ENCODE data around the gene BEST2.

The BEST2 gene

GRCh38 chr19:12792051-12792852 lies 40.7 kb downstream of the BEST2 start:
- Histone ChIP-seq H3K14ac (ENCODE audit: low read length in 2 of 2) (peak overlapping the region in 1 of 2 experiments; percentile 100), H3K27me3 (ENCODE audit: control insufficient read depth in 1 of 2, insufficient read depth in 1 of 2, low read length in 2 of 2) (no peaks in the 10 kb centered on the region), H3K18ac (ENCODE audit: low read depth in 1 of 2, low read length in 2 of 2) (peak overlapping the region; percentile 97 to 99), H2AK5ac (ENCODE audit: low read length, severe bottlenecking) (peak overlapping the region; percentile 26), H4K8ac (ENCODE audit: low read length) (peak overlapping the region; percentile 33), H3K27ac (ENCODE audit: low read length, poor library complexity, severe bottlenecking) (peak overlapping the region; percentile 85), H3K4me2 (ENCODE audit: low read length, poor library complexity, severe bottlenecking) (peak overlapping the region; percentile 95), H3K23ac (ENCODE audit: low read length in 2 of 2) (peak overlapping the region; percentile 82 to 98), H4K91ac (ENCODE audit: low read length) (peak overlapping the region; percentile 67), H3K4me1 (ENCODE audit: control insufficient read depth, insufficient read depth, low read depth, low read length) (peaks cover 38% of the 10 kb centered on the region), H3K4ac (ENCODE audit: low read depth in 1 of 2, low read length in 2 of 2) (peak overlapping the region; percentile 84 to 89), H3K79me1 (replicated peaks; ENCODE audit: low read length, poor library complexity, severe bottlenecking) (no peaks in the 10 kb centered on the region), H2BK120ac (ENCODE audit: low read depth, low read length) (no peak overlapping the region), H2BK12ac (ENCODE audit: low read length in 2 of 2) (peak overlapping the region in 1 of 2 experiments; percentile 90), H2AFZ (ENCODE audit: low read depth, low read length) (no peak overlapping the region), H3K9ac (ENCODE audit: low read length) (peak overlapping the region; percentile 99), H2BK15ac (ENCODE audit: low read depth, poor library complexity, severe bottlenecking) (peak overlapping the region; percentile 87), H3K36me3 (ENCODE audit: control insufficient read depth in 1 of 2, insufficient read depth in 2 of 2, low read depth in 1 of 2, low read length in 2 of 2) (peaks cover 0 to 8% of the 10 kb centered on the region in 2 experiments), H3K9me3 (ENCODE audit: control insufficient read depth, low read length) (no peaks in the 10 kb centered on the region), H3K4me3 (ENCODE audit: insufficient read depth in 1 of 2, low read depth in 1 of 2, low read length in 2 of 2) (peak overlapping the region; percentile 86 to 99), H2BK5ac (ENCODE audit: low read depth, low read length, poor library complexity, severe bottlenecking) (peak overlapping the region; percentile 93)
- DNase-seq: peak; percentile 55
- WGBS: under 1% methylated on average over 53 of the region's 84 CpGs

GRCh38 chr19:12792853-12793289 lies 41.3 kb downstream of the BEST2 start:
- no peak for DNase-seq
- Histone ChIP-seq H3K4ac (ENCODE audit: low read depth in 1 of 2, low read length in 2 of 2) (peak overlapping the region in 1 of 2 experiments; percentile 75), H3K9ac (ENCODE audit: low read length) (peak overlapping the region; percentile 99), H3K9me3 (ENCODE audit: control insufficient read depth, low read length) (no peaks in the 10 kb centered on the region), H3K36me3 (ENCODE audit: control insufficient read depth in 1 of 2, insufficient read depth in 2 of 2, low read depth in 1 of 2, low read length in 2 of 2) (peaks cover 0 to 10% of the 10 kb centered on the region in 2 experiments), H2BK5ac (ENCODE audit: low read depth, low read length, poor library complexity, severe bottlenecking) (peak overlapping the region; percentile 93), H3K4me3 (ENCODE audit: insufficient read depth in 1 of 2, low read depth in 1 of 2, low read length in 2 of 2) (peak overlapping the region; percentile 86 to 99), H3K14ac (ENCODE audit: low read length in 2 of 2) (peak overlapping the region; percentile 9 to 100), H2AFZ (ENCODE audit: low read depth, low read length) (no peak overlapping the region), H2BK120ac (ENCODE audit: low read depth, low read length) (peak overlapping the region; percentile 8), H3K23ac (ENCODE audit: low read length in 2 of 2) (peak overlapping the region in 1 of 2 experiments; percentile 98), H4K91ac (ENCODE audit: low read length) (peak overlapping the region; percentile 30), H2AK5ac (ENCODE audit: low read length, severe bottlenecking) (peak overlapping the region; percentile 26), H3K79me1 (replicated peaks; ENCODE audit: low read length, poor library complexity, severe bottlenecking) (no peaks in the 10 kb centered on the region), H2BK12ac (ENCODE audit: low read length in 2 of 2) (peak overlapping the region in 1 of 2 experiments; percentile 45), H3K27me3 (ENCODE audit: control insufficient read depth in 1 of 2, insufficient read depth in 1 of 2, low read length in 2 of 2) (no peaks in the 10 kb centered on the region), H3K4me1 (ENCODE audit: control insufficient read depth, insufficient read depth, low read depth, low read length) (peaks cover 38% of the 10 kb centered on the region), H4K8ac (ENCODE audit: low read length) (peak overlapping the region; percentile 16), H3K27ac (ENCODE audit: low read length, poor library complexity, severe bottlenecking) (peak overlapping the region; percentile 83), H2BK15ac (ENCODE audit: low read depth, poor library complexity, severe bottlenecking) (no peak overlapping the region), H3K18ac (ENCODE audit: low read depth in 1 of 2, low read length in 2 of 2) (peak overlapping the region; percentile 97 to 99), H3K4me2 (ENCODE audit: low read length, poor library complexity, severe bottlenecking) (peak overlapping the region; percentile 95)
- 0% methylated on average over 11 of the region's 22 CpGs for WGBS

GRCh38 chr19:12793290-12794195 lies 42.0 kb downstream of the BEST2 start:
- peak overlapping the region; percentile 92 to 94 for H3K4ac ChIP-seq (ENCODE audit: low read depth in 1 of 2, low read length in 2 of 2)
- WGBS: under 1% methylated on average over 68 of the region's 81 CpGs
- H2BK12ac ChIP-seq (ENCODE audit: low read length in 2 of 2): peak overlapping the region; percentile 45 to 72
- peak overlapping the region; percentile 97 for H2BK15ac ChIP-seq (ENCODE audit: low read depth, poor library complexity, severe bottlenecking)
- H3K9me3 ChIP-seq (ENCODE audit: control insufficient read depth, low read length): no peaks in the 10 kb centered on the region
- H4K8ac ChIP-seq (ENCODE audit: low read length): peak overlapping the region; percentile 67
- peaks cover under 1 to 10% of the 10 kb centered on the region in 2 experiments for H3K36me3 ChIP-seq (ENCODE audit: control insufficient read depth in 1 of 2, insufficient read depth in 2 of 2, low read depth in 1 of 2, low read length in 2 of 2)
- H3K27ac ChIP-seq (ENCODE audit: low read length, poor library complexity, severe bottlenecking): peak overlapping the region; percentile 83
- H3K4me3 ChIP-seq (ENCODE audit: insufficient read depth in 1 of 2, low read depth in 1 of 2, low read length in 2 of 2): peak overlapping the region; percentile 67 to 99
- no peaks in the 10 kb centered on the region for H3K27me3 ChIP-seq (ENCODE audit: control insufficient read depth in 1 of 2, insufficient read depth in 1 of 2, low read length in 2 of 2)
- H3K18ac ChIP-seq (ENCODE audit: low read depth in 1 of 2, low read length in 2 of 2): peak overlapping the region; percentile 96 to 99
- H2AK5ac ChIP-seq (ENCODE audit: low read length, severe bottlenecking): no peak overlapping the region
- H3K9ac ChIP-seq (ENCODE audit: low read length): peak overlapping the region; percentile 99
- H3K14ac ChIP-seq (ENCODE audit: low read length in 2 of 2): no peak overlapping the region
- H3K79me1 ChIP-seq (replicated peaks; ENCODE audit: low read length, poor library complexity, severe bottlenecking): no peaks in the 10 kb centered on the region
- peak; percentile 95 for DNase-seq
- H3K23ac ChIP-seq (ENCODE audit: low read length in 2 of 2): no peak overlapping the region
- peak overlapping the region; percentile 96 for H4K91ac ChIP-seq (ENCODE audit: low read length)
- peak overlapping the region; percentile 97 for H2BK120ac ChIP-seq (ENCODE audit: low read depth, low read length)
- H3K4me2 ChIP-seq (ENCODE audit: low read length, poor library complexity, severe bottlenecking): peak overlapping the region; percentile 95
- H2AFZ ChIP-seq (ENCODE audit: low read depth, low read length): no peak overlapping the region
- H3K4me1 ChIP-seq (ENCODE audit: control insufficient read depth, insufficient read depth, low read depth, low read length): peaks cover 35% of the 10 kb centered on the region
- H2BK5ac ChIP-seq (ENCODE audit: low read depth, low read length, poor library complexity, severe bottlenecking): peak overlapping the region; percentile 74

All from mesenchymal stem cell (in vitro differentiated cells and primary cell).